Hepatocyte (in vitro differentiated cells): ENCODE data around the gene NAA38. TPM values are rescaled to one million over a fixed set of nuclear protein-coding genes. Genes with fewer than 3 reads are reported as not detected.

Source experiments
- DNase-seq: peaks from one replicate; pipeline ENCODE4 v3.0.0-alpha.2; 2016; ENCODE audit warnings: low spot score
- H2AFZ ChIP-seq: fragments of 200-600 bp; sonication (generic); 2 replicates; pipeline ENCODE4 v1.6.0; 2016; ENCODE audit warnings: antibody characterized with exemption, mild to moderate bottlenecking
- H3K27ac ChIP-seq: fragments of 200-600 bp; sonication (generic); 2 replicates; pipeline ENCODE4 v1.5.1; 2016; ENCODE audit warnings: mild to moderate bottlenecking
- H3K27me3 ChIP-seq: fragments of 200-600 bp; sonication (generic); 2 replicates; pipeline ENCODE4 v1.6.1; 2016
- H3K36me3 ChIP-seq: fragments of 200-600 bp; sonication (generic); replicated peaks from 2 replicates; pipeline ENCODE4 v1.5.1; 2016; ENCODE audit warnings: low read depth; ENCODE audit not compliant: insufficient read depth
- H3K4me1 ChIP-seq: fragments of 200-600 bp; sonication (generic); 2 replicates; pipeline ENCODE4 v1.5.1; 2016; ENCODE audit warnings: mild to moderate bottlenecking, moderate library complexity; ENCODE audit not compliant: insufficient read depth
- H3K4me2 ChIP-seq: fragments of 200-600 bp; sonication (generic); 2 replicates; pipeline ENCODE4 v1.6.0; 2016
- H3K4me3 ChIP-seq: fragments of 200-600 bp; sonication (generic); 2 replicates; pipeline ENCODE4 v1.5.1; 2016; ENCODE audit warnings: mild to moderate bottlenecking
- H3K79me2 ChIP-seq: fragments of 200-600 bp; sonication (generic); 2 replicates; pipeline ENCODE4 v1.6.0; 2017; ENCODE audit warnings: mild to moderate bottlenecking
- H3K9me2 ChIP-seq: fragments of 200-600 bp; sonication (generic); replicated peaks from 2 replicates; pipeline ENCODE4 v1.6.0; 2017; ENCODE audit warnings: mild to moderate bottlenecking; ENCODE audit not compliant: insufficient read depth
- H3K9me3 ChIP-seq: fragments of 200-600 bp; sonication (generic); 2 replicates; pipeline ENCODE4 v1.5.1; 2016; ENCODE audit warnings: low read depth, mild to moderate bottlenecking
- H4K20me1 ChIP-seq: fragments of 200-600 bp; sonication (generic); 2 replicates; pipeline ENCODE4 v1.6.0; 2016; ENCODE audit warnings: mild to moderate bottlenecking; ENCODE audit not compliant: insufficient read depth, poor library complexity, severe bottlenecking
- CTCF ChIP-seq: fragments of 200-600 bp; sonication (generic); IDR thresholded peaks from 2 replicates; pipeline ENCODE4 v1.5.1; 2016; ENCODE audit warnings: antibody characterized with exemption, mild to moderate bottlenecking; ENCODE audit not compliant: poor library complexity
- EZH2 ChIP-seq: fragments of 200-600 bp; sonication (generic); IDR thresholded peaks from 2 replicates; pipeline ENCODE4 v1.6.1; 2016; ENCODE audit warnings: antibody characterized with exemption, mild to moderate bottlenecking, borderline replicate concordance
- EZH2phosphoT487 ChIP-seq: fragments of 200-600 bp; sonication (generic); IDR thresholded peaks from one replicate; pipeline ENCODE4 v1.6.1; 2018; ENCODE audit warnings: antibody characterized with exemption, mild to moderate bottlenecking, low read depth, moderate library complexity; ENCODE audit not compliant: unreplicated experiment, severe bottlenecking
- WGBS: methylation state at CpG from one replicate; pipeline ENCODE4 v1.1.6; 2016; ENCODE audit warnings: low lambda C conversion rate; ENCODE audit errors: missing lambda C conversion rate; 5-methylcytosine and 5-hydroxymethylcytosine counted together
- polyA plus RNA-seq: library from polyadenylated mRNA; unstranded; fragments of >200 nt; fragmentation: Nextera tagmentation; extraction: Ambion mirVana; gene quantifications from 2 replicates; pipeline ENCODE4 v1.2.1, GENCODE V29; 2016
- total RNA-seq: library from RNA; depleted of rRNA; stranded (reverse); fragments of >200 nt; gene quantifications from 2 replicates; pipeline ENCODE4 v1.2.3, GENCODE V29; 2014

NAA38 gene
- total and polyA plus RNA-seq, 2 experiments from 2014 or later: 66.0 to 147 TPM

GRCh38 chr17:7840441-7840840 lies 16.9 kb downstream of the NAA38 start:
- Histone ChIP-seq H4K20me1 (peaks cover 39% of the 10 kb centered on the region), H3K79me2 (peaks cover 59% of the 10 kb centered on the region), H3K4me3 (no peak overlapping the region), H3K4me2 (peak overlapping the region; percentile 94), H3K4me1 (peaks cover 35% of the 10 kb centered on the region), H2AFZ (no peak overlapping the region), H3K36me3 (no peaks in the 10 kb centered on the region), H3K9me2 (no peaks in the 10 kb centered on the region), H3K27me3 (no peaks in the 10 kb centered on the region), H3K27ac (peak overlapping the region; percentile 99), H3K9me3 (no peaks in the 10 kb centered on the region)
- TF ChIP-seq EZH2phosphoT487 (no peak), CTCF (no peak), EZH2 (no peak)
- WGBS: 31% methylated on average over 1 of the region's 1 CpG
- DNase-seq: no peak

DNA sequence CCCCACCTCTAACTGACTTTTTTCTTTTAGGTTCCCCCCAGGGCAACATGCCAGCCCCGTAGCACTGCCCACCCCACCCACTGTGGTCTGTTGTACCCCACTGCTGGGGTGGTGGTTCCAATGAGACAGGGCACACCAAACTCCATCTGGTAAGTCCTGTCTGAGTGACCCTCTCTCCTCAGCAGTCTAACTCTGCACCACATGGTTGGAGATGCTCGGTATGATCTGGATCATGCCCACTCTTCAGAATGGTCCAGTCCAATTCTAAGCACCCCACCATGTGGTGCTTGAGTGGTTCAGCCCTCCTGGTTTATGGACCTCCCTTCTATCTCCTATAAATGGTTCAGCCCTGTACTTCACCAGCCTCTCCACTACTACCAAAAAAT lies 17.5 kb downstream of the NAA38 start:
- H3K4me2 ChIP-seq: peak overlapping the region; percentile 94
- WGBS: 58% methylated on average over 2 of the region's 2 CpGs
- H3K36me3 ChIP-seq: no peaks in the 10 kb centered on the region
- H2AFZ ChIP-seq: no peak overlapping the region
- no peaks in the 10 kb centered on the region for H3K27me3 ChIP-seq
- peaks cover 30% of the 10 kb centered on the region for H3K4me1 ChIP-seq
- peaks cover 33% of the 10 kb centered on the region for H4K20me1 ChIP-seq
- no peaks in the 10 kb centered on the region for H3K9me3 ChIP-seq
- peak; percentile 47 for DNase-seq
- peak overlapping the region; percentile 99 for H3K27ac ChIP-seq
- no peak for TF ChIP-seq CTCF
- TF ChIP-seq EZH2phosphoT487: no peak
- TF ChIP-seq EZH2: no peak
- peaks cover 53% of the 10 kb centered on the region for H3K79me2 ChIP-seq
- no peak overlapping the region for H3K4me3 ChIP-seq
- no peaks in the 10 kb centered on the region for H3K9me2 ChIP-seq

GRCh38 chr17:7839190-7839875 lies 18.0 kb downstream of the NAA38 start:
- peak overlapping the region; percentile 94 for H3K4me2 ChIP-seq
- peaks cover 30% of the 10 kb centered on the region for H3K4me1 ChIP-seq
- no peaks in the 10 kb centered on the region for H3K9me2 ChIP-seq
- TF ChIP-seq EZH2phosphoT487: no peak
- no peak for TF ChIP-seq CTCF
- TF ChIP-seq EZH2: no peak
- H3K79me2 ChIP-seq: peaks cover 50% of the 10 kb centered on the region
- no peaks in the 10 kb centered on the region for H3K27me3 ChIP-seq
- peak overlapping the region; percentile 99 for H3K27ac ChIP-seq
- peaks cover 30% of the 10 kb centered on the region for H4K20me1 ChIP-seq
- no peak overlapping the region for H2AFZ ChIP-seq
- WGBS: 55% methylated on average over 6 of the region's 6 CpGs
- DNase-seq: peak; percentile 56
- no peaks in the 10 kb centered on the region for H3K36me3 ChIP-seq
- no peaks in the 10 kb centered on the region for H3K9me3 ChIP-seq
- H3K4me3 ChIP-seq: peak overlapping the region; percentile 20
